Esophagus squamous epithelium (tissue), 5 donors: Measurements from ENCODE around the gene PWP1. TPM values are rescaled to one million over a fixed set of nuclear protein-coding genes. Genes with fewer than 3 reads are reported as not detected.

Experiments used
- DNase-seq: peaks from one replicate; lab custom pipeline; 2025; lab: John Stamatoyannopoulos, UW
- H3K27ac ChIP-seq, 4 donors: fragments of 200-600 bp; sonication (generic); one replicate each; pipeline ENCODE4 v1.5.1; 2016 to 2019; ENCODE audit warnings: mild to moderate bottlenecking in 1 of 4
- H3K27me3 ChIP-seq, 4 donors: fragments of 200-600 bp; sonication (generic); 1 replicate in 3 of 4; 2 replicates in 1 of 4; pipeline versions ENCODE4 v1.5.1 to v1.6.0; 2017 to 2021; ENCODE audit warnings: antibody characterized with exemption in 1 of 4
- H3K36me3 ChIP-seq, 3 donors: fragments of 200-600 bp; sonication (generic); one replicate each; pipeline ENCODE4 v1.5.1; 2016 to 2019
- H3K4me1 ChIP-seq, 3 donors: fragments of 200-600 bp; sonication (generic); one replicate each; pipeline ENCODE4 v1.5.1; 2017 to 2019
- H3K4me3 ChIP-seq, 4 donors: fragments of 200-600 bp; sonication (generic); 1 replicate in 3 of 4; 2 replicates in 1 of 4; pipeline ENCODE4 v1.5.1; 2016 to 2019; ENCODE audit warnings: mild to moderate bottlenecking in 2 of 4, moderate library complexity in 1 of 4
- H3K9me3 ChIP-seq, 3 donors: fragments of 200-600 bp; sonication (generic); one replicate each; pipeline ENCODE4 v1.5.1; 2016 to 2019
- CTCF ChIP-seq, 6 experiments: fragments of 450-650 bp in 4 of 6; fragments of 200-600 bp in 2 of 6; sonication (generic) in 2 of 6; IDR thresholded peaks; one replicate each; pipeline ENCODE4 v1.5.1; 2016 to 2019; ENCODE audit warnings: antibody characterized with exemption in 6 of 6, mild to moderate bottlenecking in 4 of 6, moderate library complexity in 4 of 6
- POLR2A ChIP-seq, 4 donors: fragments of 450-650 bp; IDR thresholded peaks; one replicate each; pipeline ENCODE4 v1.6.1; 2017; ENCODE audit warnings: antibody characterized with exemption in 4 of 4, mild to moderate bottlenecking in 4 of 4, moderate library complexity in 3 of 4
- WGBS, 2 donors: methylation state at CpG; one replicate each; pipeline ENCODE4 v1.1.5; 2018; 5-methylcytosine and 5-hydroxymethylcytosine counted together
- intact Hi-C: fragments of 100-400 bp; cut with DNase I; formaldehyde crosslinking; loops from one replicate; pipeline ENCODE4 v1.15.0; 2022
- total RNA-seq, 4 donors: library from RNA; depleted of rRNA; stranded (reverse); fragments of >200 nt; gene quantifications; one replicate each; pipeline ENCODE4 v1.1.0, GENCODE V29; 2016
- donor health status: DM: yes; HTN: yes; CAD: no.

The PWP1 gene
- total RNA-seq, 4 donors from 2014 or later, result 36.9 to 91.0 (median 48.7) TPM

- Histone ChIP-seq H3K4me3 (no peak overlapping the region), H3K27me3 (no peaks in the 10 kb centered on the region), H3K36me3 (peaks cover 4 to 53% (median 19%) of the 10 kb centered on the region in 3 donors), H3K9me3 (no peaks in the 10 kb centered on the region), H3K4me1 (peaks cover 0 to 7% (median 0%) of the 10 kb centered on the region in 3 donors), H3K27ac (peak overlapping the region in 3 of 4 donors; percentile 15 to 58 (median 15))
- WGBS, 2 donors, result 60 to 88% methylated on average over 1 to 3 of the region's 3 CpGs
- no peak for DNase-seq
- intact Hi-C loops, result no loop called here
- no peak for TF ChIP-seq POLR2A (IDR thresholded peaks at IDR 0.05)
- no peak for TF ChIP-seq CTCF (IDR thresholded peaks at IDR 0.05)
Measured at GRCh38 chr12:107732365-107732764, 46.8 kb downstream of the PWP1 start.

- Histone ChIP-seq H3K4me3 (no peak overlapping the region), H3K36me3 (peaks cover 7 to 70% (median 26%) of the 10 kb centered on the region in 3 donors), H3K4me1 (peaks cover 0 to 7% (median 0%) of the 10 kb centered on the region in 3 donors), H3K27ac (peak overlapping the region in 1 of 4 donors; percentile 25), H3K9me3 (no peaks in the 10 kb centered on the region), H3K27me3 (no peaks in the 10 kb centered on the region)
- no peak for TF ChIP-seq POLR2A (IDR thresholded peaks at IDR 0.05)
- TF ChIP-seq CTCF (IDR thresholded peaks at IDR 0.05), result no peak
- no peak for DNase-seq
- WGBS, 2 donors, result 74 to 79% methylated on average over 5 of the region's 5 CpGs
- intact Hi-C loops, result no loop called here
Measured at GRCh38 chr12:107734139-107734538, 48.5 kb downstream of the PWP1 start.

GRCh38 chr12:107735763-107736162 is 50.2 kb downstream of the PWP1 start:
- 86 to 92% methylated on average over 2 of the region's 2 CpGs for WGBS, 2 donors
- H3K27ac ChIP-seq, result no peak overlapping the region
- H3K4me1 ChIP-seq, result peaks cover 0 to 7% (median 0%) of the 10 kb centered on the region in 3 donors
- peaks cover 10 to 86% (median 33%) of the 10 kb centered on the region in 3 donors for H3K36me3 ChIP-seq
- no peak for DNase-seq
- TF ChIP-seq CTCF (IDR thresholded peaks at IDR 0.05) (no peak), POLR2A (IDR thresholded peaks at IDR 0.05) (no peak)
- no peak overlapping the region for H3K4me3 ChIP-seq
- intact Hi-C loops, result no loop called here
- no peaks in the 10 kb centered on the region for H3K27me3 ChIP-seq
- H3K9me3 ChIP-seq, result no peaks in the 10 kb centered on the region

GRCh38 chr12:107736914-107737313 is 51.3 kb downstream of the PWP1 start:
- no peak for DNase-seq
- Histone ChIP-seq H3K27me3 (no peaks in the 10 kb centered on the region), H3K4me3 (no peak overlapping the region), H3K4me1 (peaks cover 0 to 3% (median 0%) of the 10 kb centered on the region in 3 donors), H3K36me3 (peaks cover 10 to 98% (median 43%) of the 10 kb centered on the region in 3 donors), H3K27ac (no peak overlapping the region), H3K9me3 (no peaks in the 10 kb centered on the region)
- intact Hi-C loops, result no loop called here
- 80 to 85% methylated on average over 4 of the region's 4 CpGs for WGBS, 2 donors
- TF ChIP-seq CTCF (IDR thresholded peaks at IDR 0.05), result no peak
- TF ChIP-seq POLR2A (IDR thresholded peaks at IDR 0.05), result no peak

GRCh38 chr12:107748472-107748871 is 62.9 kb downstream of the PWP1 start:
- Histone ChIP-seq H3K9me3 (no peaks in the 10 kb centered on the region), H3K4me3 (no peak overlapping the region), H3K36me3 (peaks cover 9 to 99% (median 28%) of the 10 kb centered on the region in 3 donors), H3K27me3 (no peaks in the 10 kb centered on the region), H3K4me1 (peaks cover 0 to 22% (median 0%) of the 10 kb centered on the region in 3 donors), H3K27ac (peak overlapping the region in 2 of 4 donors; percentile 30 to 57)
- TF ChIP-seq CTCF (IDR thresholded peaks at IDR 0.05), result no peak
- no peak for TF ChIP-seq POLR2A (IDR thresholded peaks at IDR 0.05)
- WGBS, 2 donors, result 45 to 55% methylated on average over 6 of the region's 6 CpGs
- intact Hi-C loops, result no loop called here
- no peak for DNase-seq
